ENCODE data around the gene EN2.

EN2 gene

GRCh38 chr7:155450970-155451801 is 6.7 kb upstream of the EN2 start:
- no peak for DNase-seq (ENCODE audit: low spot score)

GRCh38 chr7:155451840-155452239 is 6.1 kb upstream of the EN2 start:
- no peak for DNase-seq (ENCODE audit: low spot score)

- DNase-seq (ENCODE audit: low spot score): no peak
Measured at GRCh38 chr7:155452505-155453295, 5.2 kb upstream of the EN2 start.

- no peak for DNase-seq (ENCODE audit: low spot score)
Measured at GRCh38 chr7:155453296-155454182, 4.4 kb upstream of the EN2 start.

- no peak for DNase-seq (ENCODE audit: low spot score)
Measured at GRCh38 chr7:155454183-155455112, 3.5 kb upstream of the EN2 start.

- no peak for DNase-seq (ENCODE audit: low spot score)
Measured at GRCh38 chr7:155455132-155455693, 2.7 kb upstream of the EN2 start.

- no peak for DNase-seq (ENCODE audit: low spot score)
Measured at GRCh38 chr7:155455776-155456737, 1.9 kb upstream of the EN2 start.

- no peak for DNase-seq (ENCODE audit: low spot score)
Measured at GRCh38 chr7:155456738-155457543, 988 bp upstream of the EN2 start.

GRCh38 chr7:155457544-155458110 is 302 bp upstream of the EN2 start:
- DNase-seq (ENCODE audit: low spot score): no peak

GRCh38 chr7:155458878-155459699 is 1.2 kb downstream of the EN2 start:
- no peak for DNase-seq (ENCODE audit: low spot score)

GRCh38 chr7:155459700-155460461 is 2.0 kb downstream of the EN2 start:
- DNase-seq (ENCODE audit: low spot score): no peak

GRCh38 chr7:155460926-155461613 is 3.1 kb downstream of the EN2 start:
- no peak for DNase-seq (ENCODE audit: low spot score)

GRCh38 chr7:155461631-155462030 is 3.7 kb downstream of the EN2 start:
- no peak for DNase-seq (ENCODE audit: low spot score)

- DNase-seq (ENCODE audit: low spot score): no peak
Measured at GRCh38 chr7:155462163-155462735, 4.3 kb downstream of the EN2 start.

- DNase-seq (ENCODE audit: low spot score): no peak
Measured at GRCh38 chr7:155463114-155463811, 5.3 kb downstream of the EN2 start.
